NK-92 treated with Interleukin-12 subunit alpha and Interleukin-12 subunit beta, amount 100 ng/mL, for 24 hours (cell line): ENCODE measurements around the gene CAPN12.

Source experiments
- DNase-seq: peaks from one replicate; lab custom pipeline; 2025; lab: John Stamatoyannopoulos, UW

CAPN12 gene

DNA sequence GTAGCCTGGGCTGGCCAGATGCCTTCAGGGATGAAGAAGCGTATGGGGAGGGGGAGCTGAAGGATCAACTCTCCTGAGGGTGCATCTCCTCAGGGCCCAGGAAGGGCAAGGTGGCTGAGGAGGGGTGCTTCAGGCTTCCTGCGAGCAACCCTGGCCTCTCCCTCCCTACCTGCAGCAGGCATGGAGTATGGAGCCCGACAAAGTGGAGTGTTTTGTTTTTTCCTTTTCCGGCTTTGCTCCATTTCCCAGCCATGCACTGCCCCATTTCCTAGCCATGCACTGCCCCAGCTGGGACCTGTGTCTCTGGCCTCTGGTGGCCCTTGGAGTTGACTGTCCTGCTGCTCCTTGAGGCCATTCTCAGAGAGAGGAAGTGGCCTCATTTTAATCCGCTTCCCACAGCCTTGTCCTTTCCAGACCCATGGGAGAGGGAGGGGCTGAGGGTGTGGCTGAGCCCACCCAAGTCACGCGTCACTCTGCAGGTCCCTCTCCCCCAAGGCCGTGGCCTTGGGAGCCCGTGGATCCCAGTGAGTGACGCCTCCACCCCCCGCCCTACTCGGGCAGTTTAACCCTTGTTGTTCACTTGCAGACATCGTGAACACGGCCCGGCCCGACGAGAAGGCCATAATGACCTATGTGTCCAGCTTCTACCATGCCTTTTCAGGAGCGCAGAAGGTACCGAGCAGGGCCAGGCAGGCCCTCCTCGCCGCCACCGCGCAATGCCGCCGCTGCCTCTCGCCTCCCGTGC lies 34.4 kb downstream of the CAPN12 start:
- DNase-seq, result no peak

DNA sequence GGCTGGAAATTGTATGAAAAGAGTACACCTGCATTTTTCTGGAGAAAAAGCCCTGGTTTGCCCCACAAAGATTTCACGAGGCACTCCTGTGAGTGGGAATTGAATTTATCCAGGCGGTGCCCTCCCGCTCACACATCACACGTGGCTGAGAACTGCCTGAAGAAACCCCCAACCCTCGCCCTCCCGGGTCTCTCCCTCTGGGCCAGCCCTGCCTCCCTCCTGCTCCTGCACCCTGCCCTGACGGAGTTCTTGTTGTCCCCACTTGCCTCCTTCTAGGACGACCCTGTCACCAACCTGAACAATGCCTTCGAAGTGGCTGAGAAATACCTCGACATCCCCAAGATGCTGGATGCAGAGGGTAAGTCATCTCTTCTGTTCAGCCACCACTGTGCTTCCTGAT lies 35.2 kb downstream of the CAPN12 start:
- no peak for DNase-seq

DNA sequence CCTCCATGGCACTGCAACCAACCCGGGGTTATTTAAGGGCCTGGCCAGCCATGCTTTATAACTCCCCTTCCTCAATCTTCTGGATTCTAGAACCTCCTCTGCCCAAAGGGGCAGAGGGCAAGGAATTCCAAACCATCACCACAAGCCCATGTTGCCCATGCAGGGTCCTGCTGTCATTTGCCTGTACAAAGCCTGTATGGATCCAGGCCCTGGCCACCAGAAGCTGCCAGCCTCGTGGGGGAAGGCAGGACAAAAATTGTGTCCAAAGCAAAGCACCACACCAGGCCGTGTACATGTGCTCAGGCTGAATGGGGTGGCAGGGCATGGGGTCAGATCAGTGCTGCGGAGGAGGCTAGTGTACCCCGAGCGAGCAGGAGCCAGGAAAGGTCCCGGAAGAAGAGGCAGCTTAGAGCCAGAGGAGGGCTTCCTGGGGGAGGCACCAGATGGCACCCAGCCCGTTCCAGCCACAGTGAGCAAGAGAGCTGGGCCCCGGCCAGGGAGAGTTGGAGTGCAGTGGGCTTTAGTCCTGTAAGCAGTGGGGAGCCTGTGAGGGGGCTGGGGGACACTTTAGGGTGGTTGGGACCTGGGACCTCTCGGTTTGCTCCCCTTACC lies 35.8 kb downstream of the CAPN12 start:
- no peak for DNase-seq

DNA sequence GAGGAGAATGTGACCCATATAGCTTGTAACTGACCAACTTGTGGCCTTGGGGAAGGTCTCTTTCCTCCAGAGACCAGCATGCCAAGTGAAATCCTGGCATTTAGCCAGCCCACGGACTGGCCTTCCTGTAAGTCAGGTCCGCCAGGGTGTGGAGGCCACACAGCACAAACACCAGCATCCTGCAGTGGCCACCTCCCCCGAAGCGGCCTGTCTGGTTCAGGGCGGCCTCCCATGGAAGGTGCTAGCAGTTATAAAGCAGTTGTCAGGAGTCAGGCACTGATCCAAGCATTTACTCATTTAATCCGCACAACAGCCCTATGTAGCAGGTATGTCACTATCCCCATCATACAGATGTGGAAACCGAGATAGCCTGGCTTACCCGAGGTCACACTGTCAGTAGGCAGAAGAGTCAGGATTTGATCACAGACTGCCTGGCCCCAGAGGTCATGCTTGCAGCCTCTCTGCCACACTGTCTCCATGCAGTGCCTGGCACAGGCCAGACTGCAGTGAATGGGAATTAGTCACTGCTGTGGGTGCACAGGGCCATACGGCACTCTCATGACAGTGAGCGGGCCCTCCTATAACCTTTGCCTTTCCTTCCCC lies 36.7 kb downstream of the CAPN12 start:
- DNase-seq, result no peak

DNA sequence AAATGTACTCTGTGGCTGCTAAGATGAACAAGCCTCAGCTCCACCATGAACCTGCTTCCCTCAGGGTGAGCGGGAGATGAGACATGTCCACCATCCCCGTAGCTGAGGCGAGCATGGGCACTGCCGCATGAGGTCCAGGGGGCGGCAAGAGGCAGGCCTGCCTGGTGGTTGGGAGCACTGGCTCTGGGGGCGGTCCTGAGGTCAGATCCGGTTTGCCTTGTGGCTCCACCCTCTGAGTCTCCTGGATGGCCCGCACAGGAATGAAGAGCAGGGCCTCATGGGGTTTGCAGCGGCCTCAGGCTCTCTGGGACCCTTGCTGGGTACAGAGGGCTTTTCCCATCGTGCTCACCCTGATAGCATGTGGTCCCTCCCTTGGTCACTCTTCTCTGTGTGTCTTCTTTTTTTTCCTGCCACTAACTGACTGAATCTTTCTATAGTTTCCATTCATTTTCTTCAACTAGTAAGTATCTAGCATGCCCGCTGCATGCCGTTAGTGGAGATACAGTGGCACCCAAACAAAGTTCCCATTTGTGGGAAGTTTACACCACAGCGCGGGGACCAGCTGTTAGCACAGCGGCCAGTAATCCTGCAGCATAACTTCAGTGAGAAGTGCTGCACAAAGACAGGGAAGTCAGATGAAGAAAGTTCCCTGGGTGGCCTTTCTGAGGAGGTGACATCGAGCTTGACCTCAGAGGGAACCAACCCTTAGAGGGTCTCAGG lies 37.3 kb downstream of the CAPN12 start:
- DNase-seq, result no peak

DNA sequence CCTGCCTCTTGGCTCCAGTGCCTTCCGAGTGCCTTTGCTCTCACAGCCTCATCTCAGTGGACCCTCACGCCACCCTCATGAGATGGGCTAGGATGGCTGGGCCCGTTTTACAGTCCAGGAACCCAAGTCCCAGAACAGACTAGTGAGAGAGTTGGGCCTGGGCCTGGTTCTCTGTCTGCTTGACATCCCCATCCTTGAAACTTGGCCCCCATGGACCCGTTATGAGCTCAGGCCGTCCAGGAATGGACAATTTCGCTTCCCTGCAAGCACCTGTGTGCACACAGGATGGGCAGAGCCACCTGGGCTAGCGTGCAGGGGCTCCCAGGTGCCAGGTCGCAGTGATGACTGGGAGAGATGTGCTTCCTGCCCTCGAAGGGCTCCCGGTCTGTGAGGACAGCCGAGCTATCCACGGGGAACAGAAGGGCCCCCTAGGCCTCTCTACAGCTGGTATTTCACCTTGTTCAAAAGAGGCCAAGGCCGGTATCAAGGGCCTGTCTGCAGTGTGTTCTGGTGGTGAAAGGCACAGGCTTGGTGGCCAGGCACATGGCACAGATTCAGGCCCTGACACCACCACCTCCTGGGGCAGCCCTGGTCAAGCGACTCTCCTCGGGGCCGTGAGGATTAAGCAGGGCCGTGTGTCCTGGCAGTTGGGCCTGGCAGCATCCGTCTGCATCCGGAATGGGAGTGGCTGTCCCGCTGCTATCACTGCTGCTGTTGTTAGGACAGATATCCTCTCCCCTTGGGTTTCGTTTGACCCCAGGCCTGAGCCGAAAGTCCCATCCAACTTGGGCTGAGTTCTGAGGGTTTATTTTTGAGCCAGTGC lies 38.9 kb downstream of the CAPN12 start:
- no peak for DNase-seq

DNA sequence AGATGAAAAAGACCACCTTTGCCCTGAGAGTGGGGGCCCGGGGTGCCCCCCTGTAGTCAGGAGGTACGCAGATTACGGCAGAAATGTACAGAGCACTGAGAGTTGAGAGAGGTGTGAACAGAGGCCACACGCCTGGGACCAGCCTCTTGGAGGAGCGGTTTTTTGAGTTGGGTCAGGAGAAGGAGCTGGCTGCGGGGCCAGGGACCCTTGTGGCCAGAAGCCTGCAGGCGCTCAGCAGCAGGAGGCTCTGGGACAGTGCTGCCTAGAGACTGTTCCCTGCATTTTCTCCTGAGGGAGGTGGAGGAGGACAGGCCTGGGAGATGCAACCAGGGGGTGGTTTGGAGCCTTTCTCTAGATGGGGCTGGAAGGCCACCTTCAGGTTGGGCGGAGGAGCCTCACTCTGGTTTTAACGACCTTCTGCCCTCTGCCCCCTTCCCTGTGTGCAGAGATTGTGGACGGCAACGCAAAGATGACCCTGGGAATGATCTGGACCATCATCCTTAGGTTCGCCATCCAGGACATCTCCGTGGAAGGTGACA lies 39.7 kb downstream of the CAPN12 start:
- no peak for DNase-seq

DNA sequence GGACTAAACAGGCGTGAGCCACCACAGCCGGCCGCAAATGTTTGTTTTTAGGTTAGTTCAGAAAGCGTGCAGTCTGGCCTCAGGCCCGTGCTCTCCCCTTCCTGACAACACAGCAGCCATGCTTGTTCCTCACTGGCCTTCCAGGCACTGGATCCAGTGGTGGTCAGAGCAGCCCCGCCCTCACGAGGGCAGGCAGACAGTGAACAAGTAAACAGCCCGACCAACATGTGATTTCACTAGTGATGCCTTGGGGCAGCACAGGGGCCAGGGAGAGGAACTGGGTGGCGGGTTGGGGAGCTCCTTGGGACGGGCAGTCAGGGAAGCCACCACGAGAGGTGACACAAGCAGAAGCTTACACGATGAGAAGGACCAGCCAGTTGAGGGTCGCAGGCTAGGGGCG lies 40.8 kb downstream of the CAPN12 start:
- no peak for DNase-seq

DNA sequence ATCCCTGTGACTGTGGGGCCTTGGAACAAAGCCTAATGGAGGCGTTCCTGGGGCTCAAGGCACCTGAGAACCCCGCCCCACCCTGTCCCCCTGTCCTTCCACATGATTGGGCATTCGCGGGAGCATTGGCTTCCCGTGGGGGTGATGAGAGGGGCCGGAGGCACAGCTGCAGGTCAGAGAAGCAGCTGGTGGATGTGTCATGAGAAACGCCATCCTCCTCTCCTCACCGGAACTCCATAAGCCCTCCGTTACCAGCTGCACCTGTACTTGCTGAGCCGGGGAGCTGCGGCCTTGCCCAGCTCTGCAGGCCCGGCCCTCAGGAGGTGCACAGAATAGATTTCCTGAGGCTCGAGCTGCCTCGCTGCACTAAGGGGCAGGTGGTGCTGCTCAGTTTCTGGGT lies 42.0 kb downstream of the CAPN12 start:
- DNase-seq, result no peak

DNA sequence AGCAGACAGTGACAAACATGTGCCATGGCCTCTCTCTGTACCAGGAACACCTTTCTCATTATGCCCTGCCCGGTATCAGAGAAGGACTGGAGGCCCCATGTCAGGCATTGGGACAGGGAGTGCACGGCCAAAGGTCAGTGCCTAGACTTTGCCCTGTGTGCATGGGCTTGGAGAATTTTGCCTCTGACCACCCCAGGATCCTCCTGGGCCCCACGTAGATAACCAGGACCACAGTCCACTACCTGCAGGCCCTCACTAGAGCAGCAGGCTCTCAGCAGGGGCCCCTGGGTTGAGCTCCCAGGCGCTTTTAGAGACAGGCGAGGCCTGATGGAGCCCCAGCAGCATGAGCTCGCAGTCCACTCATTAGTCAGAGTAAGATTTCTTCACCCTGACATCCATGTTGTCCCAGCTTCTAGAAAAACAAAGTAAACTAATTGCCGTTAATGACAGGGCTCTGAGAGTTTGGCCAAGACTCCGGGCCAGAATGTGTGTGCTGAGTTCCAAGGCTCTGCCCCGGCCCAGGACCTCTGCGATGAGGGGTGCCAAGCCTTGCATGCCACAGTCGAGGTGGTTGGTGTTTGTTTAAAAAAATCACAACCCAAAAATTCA lies 42.7 kb downstream of the CAPN12 start:
- no peak for DNase-seq

DNA sequence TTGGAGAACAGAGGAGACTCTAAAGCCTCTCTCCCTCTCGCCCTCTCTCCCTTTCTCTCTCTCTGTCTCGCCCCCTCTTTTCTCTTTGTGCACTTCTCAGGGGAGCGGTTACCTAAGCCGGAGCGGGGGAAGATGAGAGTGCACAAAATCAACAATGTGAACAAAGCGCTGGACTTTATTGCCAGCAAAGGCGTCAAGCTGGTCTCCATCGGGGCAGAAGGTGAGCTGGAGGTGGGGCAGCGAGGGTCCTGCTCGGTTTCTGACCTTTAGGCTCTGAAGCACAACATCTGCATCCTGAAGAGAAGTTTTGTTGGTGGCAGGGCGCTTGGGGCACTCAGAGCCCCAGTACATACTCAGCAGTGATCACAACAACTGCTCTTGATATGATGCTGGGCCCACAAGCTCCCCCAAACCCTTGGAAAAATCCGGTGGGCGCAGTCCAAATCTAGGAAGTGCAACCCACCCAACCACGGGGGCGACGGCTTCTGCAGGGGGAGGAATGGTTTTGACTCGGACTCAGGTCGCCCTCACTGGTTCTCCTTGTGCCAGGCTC lies 43.3 kb downstream of the CAPN12 start:
- no peak for DNase-seq

DNA sequence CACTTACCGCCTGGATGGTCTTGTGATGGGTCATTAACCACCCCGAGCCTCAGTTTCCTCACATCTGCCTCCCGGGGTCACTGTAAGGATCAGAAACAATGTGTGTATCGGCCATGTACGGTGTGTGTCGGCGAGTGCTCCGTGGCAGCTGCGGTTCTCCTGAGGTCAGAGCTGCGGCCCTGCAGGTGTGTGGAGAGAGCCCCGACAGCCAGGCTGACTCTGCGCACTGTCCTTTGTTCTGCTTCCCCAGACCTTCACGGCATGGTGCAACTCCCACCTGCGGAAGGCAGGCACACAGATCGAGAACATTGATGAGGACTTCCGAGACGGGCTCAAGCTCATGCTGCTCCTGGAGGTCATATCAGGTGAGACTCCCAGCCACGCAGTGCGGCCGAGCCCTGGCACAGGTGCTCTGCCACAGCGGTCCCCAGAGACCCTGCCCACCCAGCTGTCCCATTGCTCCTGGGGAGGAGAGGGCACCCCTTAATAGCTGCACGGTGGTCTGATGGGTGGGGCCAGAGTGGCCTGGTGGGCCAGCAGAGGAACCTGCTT lies 43.8 kb downstream of the CAPN12 start:
- no peak for DNase-seq

DNA sequence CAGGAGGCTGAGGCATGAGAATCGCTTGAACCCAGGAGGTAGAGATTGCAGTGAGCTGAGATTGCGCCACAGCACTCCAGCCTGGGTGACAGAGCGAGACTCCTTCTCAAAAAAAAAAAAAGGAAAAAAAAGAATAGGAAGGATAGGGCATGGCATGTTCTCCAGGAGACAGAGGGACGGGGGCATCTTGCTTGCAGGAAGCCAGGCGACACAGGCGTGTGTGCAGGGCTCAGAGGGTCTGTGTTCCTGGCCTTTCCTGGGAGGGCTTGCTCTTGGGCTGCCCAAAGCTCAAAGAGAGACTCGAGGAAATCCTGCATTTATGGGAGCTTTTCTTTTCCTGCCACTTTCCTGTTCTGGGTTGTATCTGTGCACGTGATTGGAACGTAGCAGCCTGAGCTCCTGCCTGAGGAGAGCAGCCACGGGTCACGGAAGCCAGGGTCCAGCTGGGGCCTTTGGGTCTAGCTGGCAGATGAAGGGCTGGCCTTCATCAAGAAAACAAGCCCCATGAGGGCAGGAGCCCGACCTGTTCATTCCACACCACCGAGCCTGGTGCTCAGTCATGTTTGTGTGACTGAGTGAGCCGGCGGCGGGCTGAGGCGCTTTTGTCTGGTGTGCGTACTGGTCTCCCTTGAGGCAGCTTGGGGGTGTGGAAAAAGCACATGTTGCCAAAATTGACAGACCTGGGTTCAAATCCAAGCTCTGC lies 44.5 kb downstream of the CAPN12 start:
- DNase-seq, result no peak

DNA sequence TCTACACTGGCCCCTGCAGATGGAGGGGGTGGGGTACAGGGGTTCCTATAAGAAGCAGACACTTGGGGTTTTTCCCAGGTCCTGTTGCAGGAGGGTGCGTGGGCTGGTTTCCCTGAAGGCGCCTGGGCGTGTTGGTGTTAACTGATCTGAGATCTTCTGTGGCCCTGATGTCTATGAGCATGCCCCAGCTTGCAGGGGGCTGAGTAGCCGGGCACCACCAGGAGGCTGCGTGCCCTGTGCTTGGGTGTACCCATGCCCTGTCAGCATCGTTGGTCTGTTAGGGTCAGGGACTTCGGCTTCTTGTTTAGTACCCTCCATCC lies 45.3 kb downstream of the CAPN12 start:
- DNase-seq, result no peak

DNA sequence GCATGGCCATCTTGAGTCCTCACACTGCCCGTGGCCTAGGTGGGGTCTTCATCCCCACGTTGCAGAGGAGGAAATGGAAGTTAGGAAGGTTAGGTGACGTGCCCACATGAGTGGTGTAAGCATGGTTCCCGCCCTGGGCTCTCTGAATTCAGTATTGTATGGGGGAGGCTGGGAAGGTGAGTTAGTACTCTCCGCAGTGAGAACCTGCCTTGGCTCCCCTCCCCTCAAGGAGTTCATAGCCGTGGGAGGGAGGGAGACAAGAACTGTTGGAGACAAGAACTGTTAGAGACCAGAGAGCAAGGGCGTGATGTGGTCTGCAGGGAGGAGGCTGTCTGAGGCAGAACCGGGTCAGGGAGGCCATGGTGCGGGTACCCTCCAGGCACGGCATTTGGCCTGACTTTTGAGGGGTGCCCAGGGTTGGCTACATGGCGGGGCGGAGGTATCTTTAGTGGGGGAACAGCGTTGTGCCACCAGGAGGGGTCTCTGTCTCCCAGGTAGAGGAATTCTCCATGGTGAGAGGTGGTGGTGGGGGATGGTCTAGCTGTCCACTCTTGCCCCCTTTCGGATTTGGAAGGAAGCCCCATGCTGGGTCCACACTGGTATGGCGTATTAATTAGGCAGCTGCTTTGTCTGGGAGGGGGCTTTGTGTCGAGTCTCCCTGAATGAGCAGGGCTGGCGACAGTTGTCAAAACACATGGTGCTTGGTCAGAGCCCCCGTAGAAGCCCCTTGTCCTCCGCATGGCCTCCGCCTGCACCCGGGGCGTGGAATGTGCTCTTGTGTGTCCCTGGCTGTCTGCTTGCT lies 45.8 kb downstream of the CAPN12 start:
- DNase-seq, result no peak

DNA sequence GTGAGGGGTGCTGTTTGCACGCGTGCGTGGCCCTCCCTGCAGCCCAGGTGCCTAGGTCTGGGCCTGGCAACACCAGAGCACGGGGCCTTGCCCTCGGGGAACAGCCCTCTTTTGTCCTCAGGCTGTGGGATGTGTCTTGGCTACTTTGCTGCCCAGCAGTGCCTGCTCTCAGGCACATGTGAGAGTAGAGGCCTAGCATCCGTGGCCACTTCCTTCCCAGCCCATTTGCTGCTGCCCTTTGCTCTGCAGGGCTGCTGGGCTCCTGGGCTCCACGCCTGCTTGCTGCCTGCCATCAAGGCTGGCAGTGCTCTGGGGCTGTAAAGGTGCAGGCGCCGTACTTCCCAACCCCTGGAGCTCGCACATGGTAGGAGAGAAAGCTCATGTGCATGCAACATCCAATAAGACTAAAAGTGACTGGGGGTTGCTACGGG lies 46.6 kb downstream of the CAPN12 start:
- no peak for DNase-seq

DNA sequence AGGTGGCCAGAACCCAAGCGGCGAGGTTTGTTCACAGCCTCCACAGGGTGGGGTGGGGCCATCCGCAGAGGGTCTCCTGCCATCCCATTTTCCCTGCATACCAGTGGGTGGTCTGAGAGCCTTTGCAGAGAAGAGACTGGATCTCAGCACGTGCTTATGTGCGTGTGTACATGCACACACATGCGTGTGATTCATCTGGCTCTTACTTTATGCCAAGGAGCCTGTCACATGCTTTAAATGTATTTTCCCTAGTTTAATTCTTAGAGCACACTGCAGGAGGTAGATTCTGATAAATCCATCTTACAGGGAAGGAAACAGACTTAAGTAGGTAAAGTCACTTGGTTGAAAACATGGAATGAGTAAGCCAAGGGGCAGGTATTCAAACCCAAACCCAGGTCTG lies 47.1 kb downstream of the CAPN12 start:
- DNase-seq, result no peak

DNA sequence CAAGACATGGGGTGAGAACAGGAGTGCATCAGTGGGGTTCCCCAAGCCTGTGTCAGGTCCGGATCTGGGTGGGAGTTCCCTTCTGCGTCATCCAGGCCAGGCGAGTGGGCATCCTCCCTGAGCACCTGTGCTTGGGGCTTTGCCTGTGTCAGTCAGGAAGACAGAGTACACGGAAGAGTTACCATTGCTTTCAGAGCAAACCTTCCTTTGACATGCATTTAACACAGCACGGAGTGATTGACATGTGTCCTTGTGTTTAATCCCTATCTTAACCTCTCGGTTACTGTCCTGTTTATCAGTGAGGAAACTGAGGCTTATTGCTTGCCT lies 47.6 kb downstream of the CAPN12 start:
- no peak for DNase-seq
